H9 (cell line): ENCODE data around the gene WDFY3. TPM values are rescaled to one million over a fixed set of nuclear protein-coding genes. Genes with fewer than 3 reads are reported as not detected.

Experiments
- DNase-seq: peaks from one replicate; pipeline ENCODE4 v3.0.0-alpha.2; 2017
- H2AFZ ChIP-seq: one replicate; pipeline ENCODE4 v1.6.1; 2013; ENCODE audit warnings: mild to moderate bottlenecking, low read length, control low read depth, moderate library complexity
- H2AK5ac ChIP-seq: 2 replicates; pipeline ENCODE4 v1.6.1; 2013; ENCODE audit warnings: low read length, control low read depth, mixed read lengths; ENCODE audit not compliant: insufficient read length
- H2BK120ac ChIP-seq: one replicate; pipeline ENCODE4 v1.6.1; 2013; ENCODE audit warnings: low read depth, mild to moderate bottlenecking, low read length, control low read depth, inconsistent platforms; ENCODE audit not compliant: poor library complexity, severe bottlenecking
- H2BK12ac ChIP-seq: 2 replicates; pipeline ENCODE4 v1.6.1; 2013; ENCODE audit warnings: low read length, control low read depth, mixed read lengths, low read depth; ENCODE audit not compliant: insufficient read length
- H2BK15ac ChIP-seq: 2 replicates; pipeline ENCODE4 v1.6.1; 2013; ENCODE audit warnings: low read depth, low read length, control low read depth
- H2BK20ac ChIP-seq: one replicate; pipeline ENCODE4 v1.6.1; 2013; ENCODE audit warnings: low read depth, mild to moderate bottlenecking, low read length, control low read depth, inconsistent platforms; ENCODE audit not compliant: poor library complexity, severe bottlenecking
- H2BK5ac ChIP-seq: 2 replicates; pipeline ENCODE4 v1.6.1; 2013; ENCODE audit warnings: low read length, control low read depth, mixed read lengths; ENCODE audit not compliant: insufficient read length
- H3K14ac ChIP-seq: 2 replicates; pipeline ENCODE4 v1.6.1; 2013; ENCODE audit warnings: low read length, control low read depth; ENCODE audit not compliant: insufficient read depth
- H3K18ac ChIP-seq: 2 replicates; pipeline ENCODE4 v1.6.1; 2013; ENCODE audit warnings: low read depth, mild to moderate bottlenecking, mixed read lengths, low read length, control low read depth; ENCODE audit not compliant: insufficient read length
- H3K23ac ChIP-seq: 2 replicates; pipeline ENCODE4 v1.6.1; 2013; ENCODE audit warnings: low read length, control low read depth, mixed read lengths, low read depth; ENCODE audit not compliant: insufficient read length
- H3K23me2 ChIP-seq: 2 replicates; pipeline ENCODE4 v1.6.1; 2013; ENCODE audit warnings: low read depth, mild to moderate bottlenecking, mixed read lengths, low read length, control low read depth; ENCODE audit not compliant: insufficient read length, poor library complexity, severe bottlenecking
- H3K27ac ChIP-seq: 2 replicates; pipeline ENCODE4 v1.5.1; 2013; ENCODE audit warnings: low read length, control low read depth, mixed read lengths, low read depth; ENCODE audit not compliant: insufficient read length
- H3K27me3 ChIP-seq: 2 replicates; pipeline ENCODE4 v1.6.1; 2013; ENCODE audit warnings: low read length, control low read depth, inconsistent platforms; ENCODE audit not compliant: insufficient read depth
- H3K4ac ChIP-seq: 2 replicates; pipeline ENCODE4 v1.6.1; 2013; ENCODE audit warnings: low read depth, mild to moderate bottlenecking, control low read depth, inconsistent platforms, low read length, moderate library complexity
- H3K4me1 ChIP-seq: 2 replicates; pipeline ENCODE4 v1.6.1; 2013; ENCODE audit warnings: low read length, control low read depth, inconsistent platforms; ENCODE audit not compliant: insufficient read depth
- H3K4me2 ChIP-seq: 2 replicates; pipeline ENCODE4 v1.6.1; 2013; ENCODE audit warnings: low read length, control low read depth, mixed read lengths; ENCODE audit not compliant: insufficient read length, insufficient read depth
- H3K56ac ChIP-seq: 2 replicates; pipeline ENCODE4 v1.6.1; 2013; ENCODE audit warnings: low read depth, mild to moderate bottlenecking, mixed read lengths, low read length, control low read depth; ENCODE audit not compliant: insufficient read length
- H3K79me1 ChIP-seq: 2 replicates; pipeline ENCODE4 v1.6.1; 2013; ENCODE audit warnings: low read depth, mild to moderate bottlenecking, moderate library complexity, low read length, control low read depth, inconsistent platforms; ENCODE audit not compliant: insufficient read depth, poor library complexity, severe bottlenecking
- H3K79me2 ChIP-seq: 2 replicates; pipeline ENCODE4 v1.6.1; 2013; ENCODE audit warnings: low read length, control low read depth, inconsistent platforms; ENCODE audit not compliant: insufficient read depth
- H3K9ac ChIP-seq: 2 replicates; pipeline ENCODE4 v1.6.1; 2013; ENCODE audit warnings: low read length, control low read depth, mixed read lengths; ENCODE audit not compliant: insufficient read length; ENCODE audit errors: extremely low read depth
- H3K9me3 ChIP-seq: one replicate; pipeline ENCODE4 v1.6.1; 2013; ENCODE audit warnings: low read depth, low read length, inconsistent platforms; ENCODE audit not compliant: control insufficient read depth
- H3T11ph ChIP-seq: one replicate; pipeline ENCODE4 v1.6.1; 2013; ENCODE audit warnings: mild to moderate bottlenecking, low read length, control low read depth, inconsistent platforms
- H4K20me1 ChIP-seq: one replicate; pipeline ENCODE4 v1.6.1; 2013; ENCODE audit not compliant: control insufficient read depth, insufficient read length, insufficient read depth
- H4K5ac ChIP-seq: 2 replicates; pipeline ENCODE4 v1.6.1; 2013; ENCODE audit warnings: low read depth, mild to moderate bottlenecking, mixed read lengths, low read length, control low read depth; ENCODE audit not compliant: insufficient read length
- H4K8ac ChIP-seq: replicated peaks from 2 replicates; pipeline ENCODE4 v1.6.1; 2013; ENCODE audit warnings: low read length, control low read depth, mixed read lengths, low read depth; ENCODE audit not compliant: insufficient read length
- H4K91ac ChIP-seq: 2 replicates; pipeline ENCODE4 v1.6.1; 2013; ENCODE audit warnings: low read depth, mild to moderate bottlenecking, moderate library complexity, mixed read lengths, low read length, control low read depth; ENCODE audit not compliant: insufficient read length
- H3K27ac Mint-ChIP-seq, 3 experiments: 2 replicates in 2 of 3; 3 replicates in 1 of 3; pipeline ENCODE4 v1.8.0; 2020 to 2021; ENCODE audit warnings: mixed read lengths in 3 of 3, mild to moderate bottlenecking in 1 of 3, moderate library complexity in 1 of 3
- H3K27me3 Mint-ChIP-seq: 2 replicates; pipeline ENCODE4 v1.8.0; 2021; ENCODE audit warnings: low read depth, mild to moderate bottlenecking, moderate library complexity, mixed read lengths
- H3K36me3 Mint-ChIP-seq, 3 experiments: 2 replicates in 2 of 3; 3 replicates in 1 of 3; pipeline ENCODE4 v1.8.0; 2020 to 2021; ENCODE audit warnings: low read depth in 3 of 3, mixed read lengths in 3 of 3; ENCODE audit not compliant: insufficient read depth in 1 of 3
- H3K4me1 Mint-ChIP-seq, 2 experiments: 2 replicates each; pipeline ENCODE4 v1.8.0; 2020; ENCODE audit warnings: mixed read lengths in 2 of 2
- H3K4me3 Mint-ChIP-seq, 2 experiments: 2 replicates in 1 of 2; 3 replicates in 1 of 2; pipeline ENCODE4 v1.8.0; 2020 to 2021; ENCODE audit warnings: mild to moderate bottlenecking in 2 of 2, mixed read lengths in 2 of 2, moderate library complexity in 1 of 2
- H3K9me3 Mint-ChIP-seq, 2 experiments: 2 replicates in 1 of 2; 3 replicates in 1 of 2; pipeline ENCODE4 v1.8.0; 2020; ENCODE audit warnings: mild to moderate bottlenecking in 2 of 2, mixed read lengths in 2 of 2, moderate library complexity in 1 of 2
- CTCF ChIP-seq: fragments of 200-600 bp; sonication (generic); conservative IDR thresholded peaks from 3 replicates; pipeline ENCODE4 v1.8.0; 2021; ENCODE audit warnings: antibody characterized with exemption, mild to moderate bottlenecking
- WGBS: extraction: QIAGEN DNeasy Blood & Tissue Kit; methylation state at CpG from one replicate; pipeline ENCODE4 v1.1.7; 2013; ENCODE audit warnings: missing lambda C conversion rate, low lambda C conversion rate, mixed read lengths; ENCODE audit not compliant: insufficient read length; ENCODE audit errors: extremely low coverage; 5-methylcytosine and 5-hydroxymethylcytosine counted together
- total RNA-seq: library from RNA; stranded (reverse); gene quantifications from 2 replicates; pipeline ENCODE4 v1.2.1, GENCODE V29; 2021

Gene WDFY3
- total RNA-seq, 1 experiment from 2014 or later, result 54.6 TPM

- Histone ChIP-seq H4K8ac (no peak overlapping the region), H4K20me1 (no peaks in the 10 kb centered on the region), H2BK12ac (no peak overlapping the region), H3K4me1 (no peaks in the 10 kb centered on the region), H3K23ac (no peak overlapping the region), H3K79me2 (no peaks in the 10 kb centered on the region), H3K27ac (no peak overlapping the region), H3K4ac (no peak overlapping the region), H2BK15ac (no peak overlapping the region), H3K4me2 (no peak overlapping the region), H4K91ac (no peak overlapping the region), H2BK5ac (no peak overlapping the region), H3K9me3 (no peaks in the 10 kb centered on the region), H3K18ac (no peak overlapping the region), H4K5ac (no peak overlapping the region), H2BK120ac (no peak overlapping the region), H3K79me1 (no peaks in the 10 kb centered on the region), H3T11ph (no peak overlapping the region), H3K23me2 (no peaks in the 10 kb centered on the region), H2AK5ac (no peak overlapping the region), H3K9ac (no peak overlapping the region), H2AFZ (no peak overlapping the region), H3K56ac (no peak overlapping the region), H3K14ac (no peak overlapping the region), H3K27me3 (no peaks in the 10 kb centered on the region), H2BK20ac (no peak overlapping the region)
- Mint-ChIP-seq H3K4me1 (no peaks in the 10 kb centered on the region), H3K36me3 (peaks cover 6 to 60% (median 41%) of the 10 kb centered on the region in 3 experiments; a peak in 6 of 7 replicates), H3K4me3 (no peak overlapping the region), H3K27ac (no peak overlapping the region), H3K9me3 (no peaks in the 10 kb centered on the region), H3K27me3 (no peaks in the 10 kb centered on the region)
- no CpG with 5 or more reads among the region's 3 CpGs for WGBS
- no peak for TF ChIP-seq CTCF
- DNase-seq, result no peak
Observed at GRCh38 chr4:84750960-84751283, 215.6 kb downstream of the WDFY3 start.
